HG03196 (cell line): ENCODE results near the gene SLC1A4.
A peak's percentile ranks its signal among the peaks of the same experiment; 100 is the strongest.
"Not testable (repeated sequence)": the region's sequence is repeated elsewhere in the genome, so short reads cannot be mapped to it uniquely, and the experiment has no call there.

Experiments used
- ATAC-seq: cut with Tn5 transposase; IDR thresholded peaks from one replicate; pipeline ENCODE4 v1.9.1; 2021; ENCODE audit not compliant: unreplicated experiment

SLC1A4 gene

GRCh38 chr2:64989126-64989981, at the start of gene SLC1A4:
SLC1A4 (plus strand) TSS chr2:64989399; CDS start chr2:64989644, 245 bp downstream.
- ATAC-seq, result peak; percentile 67

- no peak for ATAC-seq
Measured at GRCh38 chr2:64941143-64941542, 48.1 kb upstream of the SLC1A4 start.

- ATAC-seq, result no peak
Measured at GRCh38 chr2:64941801-64942200, 47.4 kb upstream of the SLC1A4 start.

GRCh38 chr2:64942693-64943092, 46.5 kb upstream of the SLC1A4 start:
- no peak for ATAC-seq

- no peak for ATAC-seq
Measured at GRCh38 chr2:64943387-64944150, 45.6 kb upstream of the SLC1A4 start.

GRCh38 chr2:64944484-64944883, 44.7 kb upstream of the SLC1A4 start:
- no peak for ATAC-seq

GRCh38 chr2:64945973-64946768, 43.0 kb upstream of the SLC1A4 start:
- ATAC-seq, result peak; percentile 89

- no peak for ATAC-seq
Measured at GRCh38 chr2:64946769-64947247, 42.4 kb upstream of the SLC1A4 start.

- no peak for ATAC-seq
Measured at GRCh38 chr2:64947885-64948284, 41.3 kb upstream of the SLC1A4 start.

- ATAC-seq, result no peak
Measured at GRCh38 chr2:64950226-64951160, 38.7 kb upstream of the SLC1A4 start.

- no peak for ATAC-seq
Measured at GRCh38 chr2:64951306-64951953, 37.8 kb upstream of the SLC1A4 start.

- no peak for ATAC-seq
Measured at GRCh38 chr2:64952096-64952495, 37.1 kb upstream of the SLC1A4 start.

GRCh38 chr2:64952511-64953482, 36.4 kb upstream of the SLC1A4 start:
- ATAC-seq, result no peak

GRCh38 chr2:64955467-64955866, 33.7 kb upstream of the SLC1A4 start:
- ATAC-seq, result no peak

GRCh38 chr2:64957109-64957903, 31.9 kb upstream of the SLC1A4 start:
- no peak for ATAC-seq

- no peak for ATAC-seq
Measured at GRCh38 chr2:64958556-64958955, 30.6 kb upstream of the SLC1A4 start.

- ATAC-seq, result no peak
Measured at GRCh38 chr2:64960819-64961218, 28.4 kb upstream of the SLC1A4 start.

- not testable (repeated sequence) for ATAC-seq
Measured at GRCh38 chr2:64963138-64963537, 26.1 kb upstream of the SLC1A4 start.
